HCT116 (cell line): ENCODE results near the gene SLC25A39. TPM values are rescaled to one million over a fixed set of nuclear protein-coding genes. Genes with fewer than 3 reads are reported as not detected.

ENCODE experiments used
- ATAC-seq: fragments of 200-7000 bp; cut with Tn5 transposase; 2 replicates; pipeline ENCODE4 v1.9.1; 2020; ENCODE audit warnings: mild to moderate bottlenecking, moderate library complexity
- BruUV-seq: library from RNA; stranded (reverse); fragments of 400-500 nt; replicated peaks from 2 replicates; lab custom pipeline; 2021; lab: Mats Ljungman, UMichigan
- CTCF ChIA-PET: fragments of 300-600 bp; sonication (Branson Sonifier 250); formaldehyde crosslinking; loops from one replicate; lab custom pipeline; 2021; ENCODE audit warnings: antibody characterized with exemption; lab: Charles Lee
- POLR2A ChIA-PET: fragments of 300-600, 350-600 bp; sonication (Branson Sonifier 250); formaldehyde crosslinking; loops from one replicate; lab custom pipeline; 2021; ENCODE audit warnings: antibody characterized with exemption; lab: Charles Lee
- RAD21 ChIA-PET, 2 experiments: fragments of 300-600 bp; sonication (Branson Sonifier 250); formaldehyde crosslinking; loops; one replicate each; lab custom pipeline; 2023; ENCODE audit warnings: low total read pairs in 2 of 2; ENCODE audit not compliant: uncharacterized antibody in 2 of 2, unreplicated experiment in 2 of 2, low non-redundant PET in 1 of 2; lab: Charles Lee
- DNase-seq: peaks from one replicate; pipeline ENCODE4 v3.0.0-alpha.2; 2010; ENCODE audit warnings: low read depth, low spot score
- H2AFZ ChIP-seq: fragments of 200-600 bp; shearing (Covaris generic), sonication (generic); 2 replicates; pipeline ENCODE4 v1.6.1; 2017; ENCODE audit warnings: low read depth, mixed run types, mixed read lengths, antibody characterized with exemption, low read length; ENCODE audit not compliant: poor library complexity, severe bottlenecking
- H3K27ac ChIP-seq: 2 replicates; pipeline ENCODE4 v1.5.1; 2012; ENCODE audit warnings: low read depth, low read length
- H3K27me3 ChIP-seq: fragments of 200-600 bp; sonication (generic); 2 replicates; pipeline ENCODE4 v1.6.1; 2016; ENCODE audit warnings: mixed run types, low read length, mixed read lengths; ENCODE audit not compliant: insufficient read depth
- H3K36me3 ChIP-seq, 2 experiments: fragments of 200-500 bp in 1 of 2; fragments of 200-600 bp in 1 of 2; sonication (Bioruptor generic) in 1 of 2; sonication (generic) in 1 of 2; 2 replicates each; pipeline versions ENCODE4 v1.5.1 to v1.6.1; 2014 to 2016; ENCODE audit warnings: low read length in 2 of 2, inconsistent platforms in 1 of 2, mixed read lengths in 1 of 2, mixed run types in 1 of 2; ENCODE audit not compliant: insufficient read depth in 2 of 2, control insufficient read depth in 1 of 2
- H3K4me1 ChIP-seq, 2 experiments: fragments of 200-600 bp in 1 of 2; sonication (generic) in 1 of 2; 2 replicates each; pipeline versions ENCODE4 v1.5.1 to v1.6.1; 2012 to 2017; ENCODE audit warnings: low read length in 2 of 2, inconsistent platforms in 1 of 2, mild to moderate bottlenecking in 1 of 2, mixed read lengths in 1 of 2, mixed run types in 1 of 2, moderate library complexity in 1 of 2; ENCODE audit not compliant: insufficient read depth in 2 of 2, control insufficient read depth in 1 of 2
- H3K4me2 ChIP-seq: fragments of 200-600 bp; sonication (generic); 2 replicates; pipeline ENCODE4 v1.6.1; 2017; ENCODE audit warnings: mixed run types, low read length, mixed read lengths
- H3K4me3 ChIP-seq, 2 experiments: fragments of 200-600 bp in 1 of 2; sonication (generic) in 1 of 2; replicated peaks in 1 of 2; 2 replicates each; pipeline ENCODE4 v1.5.1; 2011 to 2016; ENCODE audit warnings: low read length in 2 of 2, control low read depth in 1 of 2, low read depth in 1 of 2, mild to moderate bottlenecking in 1 of 2, mixed read lengths in 1 of 2, mixed run types in 1 of 2
- H3K79me2 ChIP-seq: fragments of 200-600 bp; sonication (generic); 2 replicates; pipeline ENCODE4 v1.6.1; 2017; ENCODE audit warnings: mild to moderate bottlenecking, mixed run types, low read length, moderate library complexity, mixed read lengths; ENCODE audit not compliant: insufficient read depth
- H3K9ac ChIP-seq: fragments of 200-600 bp; sonication (generic); 2 replicates; pipeline ENCODE4 v1.6.1; 2016; ENCODE audit warnings: low read length, mixed read lengths
- H3K9me2 ChIP-seq: fragments of 200-600 bp; sonication (generic), shearing (Covaris generic); 2 replicates; pipeline ENCODE4 v1.6.1; 2017; ENCODE audit warnings: mixed run types, mild to moderate bottlenecking, moderate library complexity; ENCODE audit not compliant: insufficient read depth
- H3K9me3 ChIP-seq, 2 experiments: fragments of 200-500 bp in 1 of 2; fragments of 200-600 bp in 1 of 2; sonication (Bioruptor generic) in 1 of 2; sonication (generic) in 1 of 2; 2 replicates each; pipeline ENCODE4 v1.6.1; 2014 to 2017; ENCODE audit warnings: low read length in 2 of 2, mixed read lengths in 2 of 2, inconsistent platforms in 1 of 2, low read depth in 1 of 2, mild to moderate bottlenecking in 1 of 2, mixed run types in 1 of 2, moderate library complexity in 1 of 2; ENCODE audit not compliant: control insufficient read depth in 1 of 2, insufficient read depth in 1 of 2
- H4K20me1 ChIP-seq: fragments of 200-600 bp; sonication (generic), shearing (Covaris generic); 2 replicates; pipeline ENCODE4 v1.6.1; 2017; ENCODE audit warnings: mixed run types, mild to moderate bottlenecking, moderate library complexity; ENCODE audit not compliant: insufficient read depth
- EGR1 ChIP-seq: IDR thresholded peaks from 2 replicates; pipeline ENCODE4 v1.6.1; 2012; ENCODE audit warnings: low read depth
- ELF1 ChIP-seq: IDR thresholded peaks from 2 replicates; pipeline ENCODE4 v1.6.1; 2012; ENCODE audit warnings: low read depth, borderline replicate concordance
- EZH2phosphoT487 ChIP-seq: fragments of 200-600 bp; IDR thresholded peaks from 2 replicates; pipeline ENCODE4 v1.6.1; 2018; ENCODE audit warnings: antibody characterized with exemption, borderline replicate concordance
- SP1 ChIP-seq: IDR thresholded peaks from 2 replicates; pipeline ENCODE4 v1.6.1; 2012; ENCODE audit warnings: low read depth
- SRF ChIP-seq: IDR thresholded peaks from 2 replicates; pipeline ENCODE4 v1.6.1; 2012; ENCODE audit warnings: low read depth
- ZFX ChIP-seq: fragments of 450-650 bp; IDR thresholded peaks from 2 replicates; pipeline ENCODE4 v1.6.1; 2017
- intact Hi-C: fragments of 100-400 bp; cut with micrococcal nuclease; formaldehyde crosslinking; loops from 2 replicates; pipeline ENCODE4 v1.10.0; 2022
- total RNA-seq: library from RNA; stranded (reverse); gene quantifications from one replicate; pipeline ENCODE4 v1.2.1, GENCODE V29; 2021; ENCODE audit not compliant: unreplicated experiment
- TF ChIP-seq, protein P1 (sequence below): IDR thresholded peaks from 2 replicates; pipeline ENCODE4 v1.6.1; 2012
- TF ChIP-seq, protein P2 (sequence below): IDR thresholded peaks from 2 replicates; pipeline ENCODE4 v1.6.1; 2012; ENCODE audit warnings: low read depth
- TF ChIP-seq, protein P3 (sequence below), 3 experiments: fragments of 200-600 bp in 1 of 3; sonication (generic) in 1 of 3; IDR thresholded peaks in 2 of 3; conservative IDR thresholded peaks in 1 of 3; 2 replicates each; pipeline ENCODE4 v1.5.1; 2012 to 2017; ENCODE audit warnings: low read depth in 2 of 3, low read length in 2 of 3, antibody characterized with exemption in 1 of 3, borderline replicate concordance in 1 of 3, control low read depth in 1 of 3, mild to moderate bottlenecking in 1 of 3, mixed read lengths in 1 of 3, mixed run types in 1 of 3, moderate library complexity in 1 of 3; ENCODE audit not compliant: insufficient read depth in 1 of 3

SLC25A39 gene
- total RNA-seq, 1 experiment from 2014 or later = 326 TPM

DNA sequence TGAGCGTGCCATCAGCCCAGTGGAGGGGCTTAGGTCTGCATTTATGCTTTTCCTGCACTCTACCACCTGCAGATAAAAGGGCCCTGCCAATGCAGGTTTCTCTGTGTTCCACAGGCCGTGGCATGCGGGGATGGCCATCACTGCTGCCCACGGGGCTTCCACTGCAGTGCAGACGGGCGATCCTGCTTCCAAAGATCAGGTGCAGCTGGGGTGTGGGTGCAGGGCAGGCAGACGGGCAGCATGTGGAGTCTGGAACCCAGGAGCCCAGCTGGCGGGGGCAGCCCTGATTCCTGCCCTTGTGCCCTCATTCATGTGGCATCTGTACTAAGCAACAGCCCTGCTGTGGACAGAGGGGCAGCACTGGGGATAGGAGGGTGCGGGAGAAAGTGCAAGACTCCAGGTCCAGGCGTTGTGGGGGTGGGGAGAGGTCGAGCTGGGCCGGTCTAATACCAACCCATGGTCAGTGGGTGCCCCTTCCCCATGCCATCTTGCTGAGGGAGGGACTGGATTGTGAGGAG is 25.0 kb upstream of the SLC25A39 start:
- Histone ChIP-seq H3K36me3 (peaks cover 0 to 4% of the 10 kb centered on the region in 2 experiments; a peak in 1 of 4 replicates), H4K20me1 (no peaks in the 10 kb centered on the region), H3K4me1 (peaks cover 4 to 14% of the 10 kb centered on the region in 2 experiments; a peak in 2 of 4 replicates), H3K9me3 (no peaks in the 10 kb centered on the region), H3K79me2 (no peaks in the 10 kb centered on the region), H3K9me2 (no peaks in the 10 kb centered on the region), H3K9ac (no peak overlapping the region), H3K27ac (no peak overlapping the region), H3K4me2 (no peak overlapping the region)
- no TSS peak for BruUV-seq
- ChIA-PET RAD21 (interaction anchor here in 1 of 2 experiments (0.7 kb wide), 1 partner anchor 138 kb away, joined by 3 read pairs; no protein-coding TSS in a partner anchor), POLR2A (no interaction called here), CTCF (interaction anchor here (1.3 to 2.3 kb wide), 3 partner anchors 140 to 172 kb away, joined by 4 to 13 read pairs (median 4); no protein-coding TSS in a partner anchor)
- intact Hi-C loops = no loop called here
- DNase-seq = no peak
- TF ChIP-seq, protein P1, sequence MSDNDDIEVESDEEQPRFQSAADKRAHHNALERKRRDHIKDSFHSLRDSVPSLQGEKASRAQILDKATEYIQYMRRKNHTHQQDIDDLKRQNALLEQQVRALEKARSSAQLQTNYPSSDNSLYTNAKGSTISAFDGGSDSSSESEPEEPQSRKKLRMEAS = no peak
- TF ChIP-seq EZH2phosphoT487 (no peak), EGR1 (no peak), SP1 (no peak), ZFX (no peak), SRF (no peak), ELF1 (no peak)
- TF ChIP-seq, protein P2, sequence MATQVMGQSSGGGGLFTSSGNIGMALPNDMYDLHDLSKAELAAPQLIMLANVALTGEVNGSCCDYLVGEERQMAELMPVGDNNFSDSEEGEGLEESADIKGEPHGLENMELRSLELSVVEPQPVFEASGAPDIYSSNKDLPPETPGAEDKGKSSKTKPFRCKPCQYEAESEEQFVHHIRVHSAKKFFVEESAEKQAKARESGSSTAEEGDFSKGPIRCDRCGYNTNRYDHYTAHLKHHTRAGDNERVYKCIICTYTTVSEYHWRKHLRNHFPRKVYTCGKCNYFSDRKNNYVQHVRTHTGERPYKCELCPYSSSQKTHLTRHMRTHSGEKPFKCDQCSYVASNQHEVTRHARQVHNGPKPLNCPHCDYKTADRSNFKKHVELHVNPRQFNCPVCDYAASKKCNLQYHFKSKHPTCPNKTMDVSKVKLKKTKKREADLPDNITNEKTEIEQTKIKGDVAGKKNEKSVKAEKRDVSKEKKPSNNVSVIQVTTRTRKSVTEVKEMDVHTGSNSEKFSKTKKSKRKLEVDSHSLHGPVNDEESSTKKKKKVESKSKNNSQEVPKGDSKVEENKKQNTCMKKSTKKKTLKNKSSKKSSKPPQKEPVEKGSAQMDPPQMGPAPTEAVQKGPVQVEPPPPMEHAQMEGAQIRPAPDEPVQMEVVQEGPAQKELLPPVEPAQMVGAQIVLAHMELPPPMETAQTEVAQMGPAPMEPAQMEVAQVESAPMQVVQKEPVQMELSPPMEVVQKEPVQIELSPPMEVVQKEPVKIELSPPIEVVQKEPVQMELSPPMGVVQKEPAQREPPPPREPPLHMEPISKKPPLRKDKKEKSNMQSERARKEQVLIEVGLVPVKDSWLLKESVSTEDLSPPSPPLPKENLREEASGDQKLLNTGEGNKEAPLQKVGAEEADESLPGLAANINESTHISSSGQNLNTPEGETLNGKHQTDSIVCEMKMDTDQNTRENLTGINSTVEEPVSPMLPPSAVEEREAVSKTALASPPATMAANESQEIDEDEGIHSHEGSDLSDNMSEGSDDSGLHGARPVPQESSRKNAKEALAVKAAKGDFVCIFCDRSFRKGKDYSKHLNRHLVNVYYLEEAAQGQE = no peak
- TF ChIP-seq, protein P3, sequence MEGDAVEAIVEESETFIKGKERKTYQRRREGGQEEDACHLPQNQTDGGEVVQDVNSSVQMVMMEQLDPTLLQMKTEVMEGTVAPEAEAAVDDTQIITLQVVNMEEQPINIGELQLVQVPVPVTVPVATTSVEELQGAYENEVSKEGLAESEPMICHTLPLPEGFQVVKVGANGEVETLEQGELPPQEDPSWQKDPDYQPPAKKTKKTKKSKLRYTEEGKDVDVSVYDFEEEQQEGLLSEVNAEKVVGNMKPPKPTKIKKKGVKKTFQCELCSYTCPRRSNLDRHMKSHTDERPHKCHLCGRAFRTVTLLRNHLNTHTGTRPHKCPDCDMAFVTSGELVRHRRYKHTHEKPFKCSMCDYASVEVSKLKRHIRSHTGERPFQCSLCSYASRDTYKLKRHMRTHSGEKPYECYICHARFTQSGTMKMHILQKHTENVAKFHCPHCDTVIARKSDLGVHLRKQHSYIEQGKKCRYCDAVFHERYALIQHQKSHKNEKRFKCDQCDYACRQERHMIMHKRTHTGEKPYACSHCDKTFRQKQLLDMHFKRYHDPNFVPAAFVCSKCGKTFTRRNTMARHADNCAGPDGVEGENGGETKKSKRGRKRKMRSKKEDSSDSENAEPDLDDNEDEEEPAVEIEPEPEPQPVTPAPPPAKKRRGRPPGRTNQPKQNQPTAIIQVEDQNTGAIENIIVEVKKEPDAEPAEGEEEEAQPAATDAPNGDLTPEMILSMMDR (IDR thresholded peaks at IDR 0.05 in 2 of 3, conservative IDR thresholded peaks at IDR 0.05 in 1 of 3; ENCODE audit: borderline replicate concordance in 1 of 3, insufficient read depth in 1 of 3, low read depth in 2 of 3, low read length in 2 of 3) = no peak
- TF ChIP-seq, all 23 proteins: peak for 0
- H3K4me3 ChIP-seq = no peak overlapping the region
- no peak overlapping the region for H2AFZ ChIP-seq
- no peaks in the 10 kb centered on the region for H3K27me3 ChIP-seq
- ATAC-seq = no peak
